H1 (cell line): ENCODE data around the gene ZBTB16. TPM values are rescaled to one million over a fixed set of nuclear protein-coding genes. Genes with fewer than 3 reads are reported as not detected.
A peak's percentile ranks its signal among the peaks of the same experiment; 100 is the strongest.

Experiments used
- CTCF ChIA-PET: fragments of 300-600 bp; sonication (Branson Sonifier 250); formaldehyde crosslinking; loops from one replicate; lab custom pipeline; 2021; ENCODE audit not compliant: partially characterized antibody; lab: Charles Lee
- POLR2A ChIA-PET: fragments of 300-600 bp; sonication (Branson Sonifier 250); formaldehyde crosslinking; loops from one replicate; lab custom pipeline; 2021; ENCODE audit warnings: inconsistent platforms; ENCODE audit not compliant: partially characterized antibody; lab: Charles Lee
- DNase-seq, 2 experiments: peaks; one replicate each; pipeline versions ENCODE4 v3.0.0 to v3.0.0-alpha.2; 2010 to 2022; ENCODE audit warnings: low spot score in 2 of 2, low read depth in 1 of 2, mixed read lengths in 1 of 2
- FAIRE-seq: peaks from 2 replicates; lab custom pipeline; 2011; peaks lifted over from hg19 to GRCh38; lab: Jason Lieb, UNC
- H2AFZ ChIP-seq: 2 replicates; pipeline ENCODE4 v1.8.1; 2012; ENCODE audit warnings: low read length, inconsistent platforms
- H2AK5ac ChIP-seq: 2 replicates; pipeline ENCODE4 v1.6.1; 2013; ENCODE audit warnings: low read depth, low read length
- H2BK120ac ChIP-seq: replicated peaks from 2 replicates; pipeline ENCODE3; 2013; ENCODE audit warnings: low read depth, low read length, inconsistent platforms
- H2BK12ac ChIP-seq: 2 replicates; pipeline ENCODE4 v1.6.1; 2013; ENCODE audit warnings: low read depth, low read length
- H2BK15ac ChIP-seq: 2 replicates; pipeline ENCODE4 v1.6.1; 2013; ENCODE audit warnings: low read length
- H2BK20ac ChIP-seq: 2 replicates; pipeline ENCODE4 v1.6.1; 2013; ENCODE audit warnings: low read length
- H2BK5ac ChIP-seq: 2 replicates; pipeline ENCODE4 v1.6.1; 2013; ENCODE audit warnings: low read depth, low read length
- H3K14ac ChIP-seq: 2 replicates; pipeline ENCODE4 v1.6.1; 2013; ENCODE audit warnings: inconsistent platforms; ENCODE audit not compliant: insufficient read length
- H3K18ac ChIP-seq: 2 replicates; pipeline ENCODE4 v1.6.1; 2013; ENCODE audit warnings: low read length; ENCODE audit errors: extremely low read depth
- H3K23ac ChIP-seq: 2 replicates; pipeline ENCODE4 v1.6.1; 2013; ENCODE audit warnings: inconsistent platforms; ENCODE audit not compliant: insufficient read length
- H3K23me2 ChIP-seq: 2 replicates; pipeline ENCODE4 v1.6.1; 2013; ENCODE audit warnings: low read depth, low read length
- H3K27ac ChIP-seq: 2 replicates; pipeline ENCODE4 v1.6.1; 2011; ENCODE audit warnings: low read depth, low read length, inconsistent platforms
- H3K27me3 ChIP-seq, 4 experiments: replicated peaks in 1 of 4; 1 replicate in 1 of 4; 2 replicates in 3 of 4; pipeline versions ENCODE4 v1.6.1 to v1.8.1; 2011 to 2013; ENCODE audit warnings: low read length in 3 of 4, mild to moderate bottlenecking in 3 of 4, inconsistent platforms in 2 of 4, mixed read lengths in 2 of 4, moderate library complexity in 1 of 4; ENCODE audit not compliant: control insufficient read depth in 3 of 4, insufficient read depth in 3 of 4; ENCODE audit errors: extremely low read depth in 1 of 4
- H3K36me3 ChIP-seq, 4 experiments: 2 replicates each; pipeline versions ENCODE4 v1.6.1 to v1.8.1; 2011 to 2013; ENCODE audit warnings: mild to moderate bottlenecking in 4 of 4, low read length in 3 of 4, moderate library complexity in 2 of 4, control low read depth in 1 of 4, inconsistent platforms in 1 of 4; ENCODE audit not compliant: insufficient read depth in 4 of 4, control insufficient read depth in 2 of 4
- H3K4ac ChIP-seq: replicated peaks from 2 replicates; pipeline ENCODE3; 2013; ENCODE audit warnings: low read length, low read depth, mixed read lengths, inconsistent platforms; ENCODE audit not compliant: insufficient read length
- H3K4me1 ChIP-seq, 4 experiments: replicated peaks in 1 of 4; 1 replicate in 1 of 4; 2 replicates in 3 of 4; pipeline versions ENCODE4 v1.6.1 to v1.8.1; 2011 to 2013; ENCODE audit warnings: low read length in 3 of 4, inconsistent platforms in 2 of 4, mixed read lengths in 1 of 4; ENCODE audit not compliant: insufficient read depth in 4 of 4, control insufficient read depth in 3 of 4
- H3K4me2 ChIP-seq, 2 experiments: 2 replicates each; pipeline versions ENCODE4 v1.6.1 to v1.8.1; 2011 to 2013; ENCODE audit warnings: low read depth in 2 of 2, low read length in 2 of 2, control low read depth in 1 of 2, inconsistent platforms in 1 of 2, mild to moderate bottlenecking in 1 of 2; ENCODE audit not compliant: insufficient read depth in 1 of 2
- H3K4me3 ChIP-seq, 4 experiments: fragments of 200-600, 300-600 bp in 1 of 4; sonication (generic), shearing (Covaris generic), sonication (Bioruptor Twin) in 1 of 4; 2 replicates each; pipeline versions ENCODE4 v1.5.1 to v1.8.1; 2011 to 2016; ENCODE audit warnings: low read length in 4 of 4, low read depth in 3 of 4, control low read depth in 2 of 4, inconsistent platforms in 2 of 4, mild to moderate bottlenecking in 2 of 4, mixed read lengths in 1 of 4, moderate library complexity in 1 of 4; ENCODE audit not compliant: insufficient read depth in 2 of 4; ENCODE audit errors: extremely low read depth in 1 of 4
- H3K56ac ChIP-seq: replicated peaks from 2 replicates; pipeline ENCODE3; 2013; ENCODE audit warnings: low read depth, mild to moderate bottlenecking, mixed read lengths, low read length, inconsistent platforms; ENCODE audit not compliant: insufficient read length
- H3K79me1 ChIP-seq: 2 replicates; pipeline ENCODE4 v1.6.1; 2013; ENCODE audit warnings: low read depth, low read length, control low read depth
- H3K79me2 ChIP-seq, 2 experiments: 2 replicates each; pipeline versions ENCODE4 v1.6.1 to v1.8.1; 2012 to 2013; ENCODE audit warnings: low read length in 2 of 2, mild to moderate bottlenecking in 2 of 2, inconsistent platforms in 1 of 2; ENCODE audit not compliant: insufficient read depth in 2 of 2, control insufficient read depth in 1 of 2
- H3K9ac ChIP-seq, 4 experiments: replicated peaks in 1 of 4; 1 replicate in 1 of 4; 2 replicates in 3 of 4; pipeline versions ENCODE4 v1.6.1 to v1.8.1; 2011 to 2013; ENCODE audit warnings: low read depth in 3 of 4, low read length in 3 of 4, control low read depth in 2 of 4, mild to moderate bottlenecking in 2 of 4, moderate library complexity in 2 of 4, inconsistent platforms in 1 of 4; ENCODE audit errors: extremely low read depth in 1 of 4
- H3K9me3 ChIP-seq, 2 experiments: 2 replicates each; pipeline versions ENCODE4 v1.6.1 to v1.8.1; 2012 to 2013; ENCODE audit warnings: mild to moderate bottlenecking in 2 of 2, moderate library complexity in 2 of 2, control low read depth in 1 of 2, inconsistent platforms in 1 of 2, low read depth in 1 of 2, low read length in 1 of 2, mixed read lengths in 1 of 2; ENCODE audit not compliant: insufficient read depth in 2 of 2
- H4K20me1 ChIP-seq, 2 experiments: replicated peaks in 1 of 2; 2 replicates each; pipeline versions ENCODE3 to v1.8.1; 2011 to 2013; ENCODE audit warnings: inconsistent platforms in 2 of 2, low read length in 2 of 2, mild to moderate bottlenecking in 1 of 2; ENCODE audit not compliant: insufficient read depth in 2 of 2, control insufficient read depth in 1 of 2
- H4K5ac ChIP-seq: 2 replicates; pipeline ENCODE4 v1.6.1; 2013; ENCODE audit warnings: low read length, low read depth, mixed read lengths, inconsistent platforms; ENCODE audit not compliant: insufficient read length
- H4K8ac ChIP-seq: 2 replicates; pipeline ENCODE4 v1.8.0; 2013; ENCODE audit warnings: mild to moderate bottlenecking, moderate library complexity, low read length, inconsistent platforms; ENCODE audit not compliant: insufficient read depth; ENCODE audit errors: extremely low read depth
- H4K91ac ChIP-seq: replicated peaks from 2 replicates; pipeline ENCODE3; 2013; ENCODE audit warnings: low read length, mixed read lengths, inconsistent platforms; ENCODE audit not compliant: insufficient read length
- NRF1 ChIP-seq: IDR thresholded peaks from 2 replicates; pipeline ENCODE4 v1.6.1; 2011; ENCODE audit warnings: mild to moderate bottlenecking, low read depth, low read length, improper control_type of control experiment
- RAD21 ChIP-seq, 2 experiments: IDR thresholded peaks in 1 of 2; conservative IDR thresholded peaks in 1 of 2; 2 replicates each; pipeline ENCODE4 v1.6.1; 2011; ENCODE audit warnings: low read depth in 2 of 2, low read length in 2 of 2, improper control_type of control experiment in 1 of 2, inconsistent platforms in 1 of 2, mild to moderate bottlenecking in 1 of 2, moderate library complexity in 1 of 2
- WGBS, 2 experiments: shearing (Covaris generic) in 1 of 2; methylation state at CpG; one replicate each; pipeline versions ENCODE4 v1.1.6 to v1.1.7; 2013 to 2015; ENCODE audit warnings: low lambda C conversion rate in 2 of 2, mixed read lengths in 2 of 2, inconsistent platforms in 1 of 2, low coverage in 1 of 2, missing lambda C conversion rate in 1 of 2; ENCODE audit not compliant: insufficient replicate concordance in 2 of 2, insufficient coverage in 1 of 2, insufficient read length in 1 of 2; ENCODE audit errors: extremely low coverage in 1 of 2, missing lambda C conversion rate in 1 of 2; 5-methylcytosine and 5-hydroxymethylcytosine counted together
- polyA plus RNA-seq, 7 experiments: library from polyadenylated mRNA; depleted of rRNA in 3 of 7; stranded (reverse) in 5 of 7; unstranded in 2 of 7; fragments of >200 nt in 5 of 7; fragments of 200-250 nt in 2 of 7; gene quantifications; 1 replicate in 5 of 7; 2 replicates in 1 of 7; 4 replicates in 1 of 7; pipeline versions ENCODE4 v1.2.1 to v1.2.3, GENCODE V29; 2011 to 2013; ENCODE audit warnings: missing spikeins in 2 of 7, mixed read lengths in 2 of 7
- total RNA-seq: library from RNA; stranded (reverse); fragmentation: NEBNext Ultra II Directional; extraction: Animal tissue kit (Norgen Biotek cat#: 25700); gene quantifications from 2 replicates; pipeline ENCODE4 v1.2.1, GENCODE V29; 2021

Gene ZBTB16
- total and polyA plus RNA-seq, 2 of the 8 experiments (the other 6 are each of a cell fraction or from before 2014, with no cell fraction given): 0.12 to 0.61 TPM

DNA sequence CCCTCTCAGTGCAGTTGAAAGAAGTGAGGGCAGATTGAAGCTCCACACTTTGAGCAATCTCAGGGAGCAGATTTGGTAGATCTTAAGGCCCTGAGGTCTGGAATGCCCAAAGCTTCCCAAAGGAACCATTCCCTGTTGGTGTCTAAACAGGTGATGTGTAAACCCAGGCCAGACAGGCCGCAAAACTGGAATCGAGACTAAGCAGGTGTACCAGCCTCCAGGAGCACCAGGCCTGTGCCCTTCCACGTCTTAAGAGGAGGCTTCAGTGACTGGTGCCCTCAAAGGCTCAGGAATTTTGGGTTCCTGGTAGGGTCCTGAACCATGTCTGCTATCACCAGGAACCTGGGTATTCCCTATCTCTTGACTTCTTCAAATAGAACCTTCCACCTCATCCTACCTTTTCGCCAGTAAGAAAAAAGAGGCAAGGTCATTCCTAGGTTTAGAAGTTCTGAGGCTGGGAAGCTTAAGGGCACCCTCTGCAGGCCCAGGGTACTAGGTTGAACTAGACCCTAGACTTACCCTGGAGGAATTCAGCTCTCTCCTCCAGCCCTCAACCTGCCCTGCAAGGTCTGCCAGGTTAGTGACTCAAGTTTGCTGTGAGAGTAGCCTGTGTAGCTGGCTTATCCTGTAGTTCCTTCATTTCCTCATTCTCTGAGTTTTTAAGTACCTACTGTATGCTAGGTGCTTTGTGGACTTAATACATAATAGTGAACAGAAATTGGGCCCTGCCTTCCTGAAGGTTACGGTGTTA lies 136.6 kb downstream of the ZBTB16 start:
- no peak overlapping the region for H3K4me2 ChIP-seq
- peaks cover 0 to 5% (median 0%) of the 10 kb centered on the region in 4 experiments; a peak in 2 of 7 replicates for H3K4me1 ChIP-seq
- no peak overlapping the region for H3K27ac ChIP-seq
- no peak overlapping the region for H2BK120ac ChIP-seq
- H3K9me3 ChIP-seq: 0 out of 4 replicates have a peak, but pooled peaks cover 0 to 2% of the 10 kb centered on the region in 2 experiments
- H3K18ac ChIP-seq: no peak overlapping the region
- H3K36me3 ChIP-seq: no peaks in the 10 kb centered on the region
- H2AK5ac ChIP-seq: no peak overlapping the region
- no peak overlapping the region for H3K14ac ChIP-seq
- no peak overlapping the region for H3K56ac ChIP-seq
- POLR2A ChIA-PET: no interaction called here
- H3K79me1 ChIP-seq: no peaks in the 10 kb centered on the region
- TF ChIP-seq NRF1 (no peak), RAD21 (IDR thresholded peaks at IDR 0.05 in 1 of 2, conservative IDR thresholded peaks at IDR 0.05 in 1 of 2; ENCODE audit: low read depth in 2 of 2, low read length in 2 of 2) (peak in 1 of 2 experiments; percentile 28; a peak in 1 of 4 replicates)
- TF ChIP-seq, all 59 proteins: peak for 1
- no peak overlapping the region for H4K5ac ChIP-seq
- no peak overlapping the region for H2BK5ac ChIP-seq
- H2BK20ac ChIP-seq: no peak overlapping the region
- no peak overlapping the region for H3K4me3 ChIP-seq
- no peak overlapping the region for H2AFZ ChIP-seq
- no peak overlapping the region for H2BK12ac ChIP-seq
- CTCF ChIA-PET: interaction anchor here (0.6 to 2.8 kb wide), 10 partner anchors 9 to 205 kb away, joined by 3 to 15 read pairs (median 4); no protein-coding TSS in a partner anchor
- no peak overlapping the region for H3K23ac ChIP-seq
- DNase-seq (no peak), FAIRE-seq (no peak)
- H4K91ac ChIP-seq: no peak overlapping the region
- H2BK15ac ChIP-seq: no peak overlapping the region
- H3K27me3 ChIP-seq: no peaks in the 10 kb centered on the region
- no peaks in the 10 kb centered on the region for H4K20me1 ChIP-seq
- no peak overlapping the region for H3K4ac ChIP-seq
- no peak overlapping the region for H4K8ac ChIP-seq
- 86% methylated on average over 5 of the region's 5 CpGs; no CpG with 5 or more reads in 1 of the 2 experiments for whole genome bisulfite sequencing, 2 experiments
- H3K23me2 ChIP-seq: no peaks in the 10 kb centered on the region
- H3K9ac ChIP-seq: no peak overlapping the region
- no peaks in the 10 kb centered on the region for H3K79me2 ChIP-seq
